ENCODE results near the gene LRRC3.

LRRC3 gene

GRCh38 chr21:44510109-44510507, 54.8 kb downstream of the LRRC3 start:
- no peak for DNase-seq

GRCh38 chr21:44510508-44511218, 55.4 kb downstream of the LRRC3 start:
- peak in 5 of 56 donors; percentile 10 to 41 (median 17) for DNase-seq

GRCh38 chr21:44511219-44511937, 56.1 kb downstream of the LRRC3 start:
- DNase-seq, result no peak
